H7 (cell line): Measurements from ENCODE around the gene HEXIM2. TPM values are rescaled to one million over a fixed set of nuclear protein-coding genes. Genes with fewer than 3 reads are reported as not detected.

ENCODE experiments used
- DNase-seq: peaks from one replicate; pipeline ENCODE4 v3.0.0; 2012
- H3K27me3 ChIP-seq: 2 replicates; pipeline ENCODE4 v1.6.0; 2011; ENCODE audit warnings: mild to moderate bottlenecking, low read length; ENCODE audit not compliant: control insufficient read depth, insufficient read depth
- H3K36me3 ChIP-seq: replicated peaks from 2 replicates; pipeline ENCODE4 v1.5.1; 2011; ENCODE audit warnings: low read length; ENCODE audit not compliant: control insufficient read depth, insufficient read depth
- H3K4me3 ChIP-seq: 2 replicates; pipeline ENCODE4 v1.5.1; 2011; ENCODE audit warnings: low read depth, mild to moderate bottlenecking, control low read depth, low read length, moderate library complexity; ENCODE audit not compliant: insufficient read depth
- total RNA-seq: library from RNA; depleted of rRNA; stranded (reverse); fragments of >200 nt; shearing (Covaris generic); gene quantifications from 2 replicates; pipeline ENCODE4 v1.2.3, GENCODE V29; 2014

The HEXIM2 gene
- total RNA-seq, 1 experiment from 2014 or later, result 11.5 TPM

GRCh38 chr17:45132572-45133463 lies 28.9 kb upstream of the HEXIM2 start:
- H3K27me3 ChIP-seq, result no peaks in the 10 kb centered on the region; the same call in 1 of the 2 replicates
- peak overlapping the region; percentile 76 for H3K4me3 ChIP-seq
- DNase-seq, result peak; percentile 94
- no peaks in the 10 kb centered on the region; the same call in 1 of the 2 replicates for H3K36me3 ChIP-seq

DNA sequence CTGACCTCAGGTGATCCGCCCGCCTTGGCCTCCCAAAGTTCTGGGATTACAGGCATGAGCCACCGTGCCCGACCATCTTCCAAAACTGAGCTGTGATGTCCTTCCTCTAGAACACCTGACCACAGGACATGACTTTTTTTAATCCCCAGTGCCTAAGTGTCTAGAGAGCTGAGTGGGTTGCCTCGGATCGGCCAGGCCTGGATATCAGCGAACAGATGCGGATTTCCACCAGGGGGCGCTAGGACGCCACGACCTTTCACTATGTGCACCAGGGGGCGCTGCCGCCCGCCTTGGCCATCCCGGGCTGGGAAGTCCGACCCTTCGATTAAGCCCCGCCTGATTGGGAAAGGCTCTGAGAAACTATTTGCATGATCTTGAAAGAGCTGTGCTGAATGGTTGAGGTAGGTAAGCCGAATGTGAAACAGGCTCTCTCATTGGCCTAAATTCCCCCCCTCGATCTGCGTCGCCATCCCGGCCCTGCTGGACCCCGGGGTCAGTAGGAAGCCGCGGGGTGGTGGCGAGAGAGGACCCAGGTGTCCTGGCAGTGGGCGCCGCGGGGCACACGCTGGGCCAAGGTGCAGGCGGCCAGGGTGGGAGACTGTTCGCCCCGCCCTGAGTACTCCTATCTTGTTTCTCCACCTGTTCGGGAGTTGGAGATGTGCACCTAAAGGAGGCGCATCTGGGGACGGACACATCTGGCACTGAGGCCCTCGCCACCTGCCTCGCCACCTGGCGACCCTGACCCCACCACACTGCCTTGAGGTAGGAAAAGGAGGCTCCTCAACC lies 26.3 kb upstream of the HEXIM2 start, which contains the start of gene ACBD4:
Gene ACBD4 (plus strand): TSS at position 496 of the 786 bp plus-strand sequence. CDS start 458 bp downstream, outside the sequence.
- peak; percentile 99 for DNase-seq
- no peaks in the 10 kb centered on the region; the same call in 1 of the 2 replicates for H3K36me3 ChIP-seq
- peak within 1 kb of the TSS; percentile 50 for H3K4me3 ChIP-seq

DNA sequence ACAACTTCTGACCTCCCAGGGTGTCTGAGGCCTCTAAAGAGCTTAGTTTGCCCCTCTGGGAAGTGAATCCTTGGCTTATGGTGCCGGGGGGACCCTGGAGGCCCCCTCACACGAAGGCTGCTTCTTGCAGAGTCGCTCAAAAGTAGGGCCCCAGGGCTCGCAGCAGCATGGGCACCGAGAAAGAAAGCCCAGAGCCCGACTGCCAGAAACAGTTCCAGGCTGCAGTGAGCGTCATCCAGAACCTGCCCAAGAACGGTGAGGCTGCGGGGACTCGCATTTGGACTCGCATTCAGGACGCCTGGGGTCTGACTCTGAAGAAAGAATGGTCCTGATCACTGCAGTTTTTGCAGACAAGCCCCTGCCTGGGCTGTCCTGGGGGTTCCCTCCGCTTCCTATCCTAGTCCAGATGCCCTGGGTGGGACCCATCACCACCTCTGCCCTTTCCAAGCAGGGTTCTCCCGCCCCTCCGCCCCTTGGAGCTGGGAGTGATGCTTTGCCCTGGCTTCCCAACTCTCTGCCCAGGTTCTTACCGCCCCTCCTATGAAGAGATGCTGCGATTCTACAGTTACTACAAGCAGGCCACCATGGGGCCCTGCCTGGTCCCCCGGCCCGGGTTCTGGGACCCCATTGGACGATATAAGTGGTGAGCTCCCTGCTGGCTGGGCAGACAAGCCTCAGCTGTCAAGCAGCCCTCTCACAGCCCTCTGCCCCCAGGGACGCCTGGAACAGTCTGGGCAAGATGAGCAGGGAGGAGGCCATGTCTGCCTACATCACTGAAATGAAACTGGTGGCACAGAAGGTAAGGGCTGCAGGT lies 25.5 kb upstream of the HEXIM2 start:
- no peaks in the 10 kb centered on the region; the same call in 1 of the 2 replicates for H3K36me3 ChIP-seq

More for the DNA sequence above, 26.3 kb upstream of the HEXIM2 start, which contains the start of gene ACBD4:
- no peaks in the 10 kb centered on the region; the same call in 1 of the 2 replicates for H3K27me3 ChIP-seq

DNA sequence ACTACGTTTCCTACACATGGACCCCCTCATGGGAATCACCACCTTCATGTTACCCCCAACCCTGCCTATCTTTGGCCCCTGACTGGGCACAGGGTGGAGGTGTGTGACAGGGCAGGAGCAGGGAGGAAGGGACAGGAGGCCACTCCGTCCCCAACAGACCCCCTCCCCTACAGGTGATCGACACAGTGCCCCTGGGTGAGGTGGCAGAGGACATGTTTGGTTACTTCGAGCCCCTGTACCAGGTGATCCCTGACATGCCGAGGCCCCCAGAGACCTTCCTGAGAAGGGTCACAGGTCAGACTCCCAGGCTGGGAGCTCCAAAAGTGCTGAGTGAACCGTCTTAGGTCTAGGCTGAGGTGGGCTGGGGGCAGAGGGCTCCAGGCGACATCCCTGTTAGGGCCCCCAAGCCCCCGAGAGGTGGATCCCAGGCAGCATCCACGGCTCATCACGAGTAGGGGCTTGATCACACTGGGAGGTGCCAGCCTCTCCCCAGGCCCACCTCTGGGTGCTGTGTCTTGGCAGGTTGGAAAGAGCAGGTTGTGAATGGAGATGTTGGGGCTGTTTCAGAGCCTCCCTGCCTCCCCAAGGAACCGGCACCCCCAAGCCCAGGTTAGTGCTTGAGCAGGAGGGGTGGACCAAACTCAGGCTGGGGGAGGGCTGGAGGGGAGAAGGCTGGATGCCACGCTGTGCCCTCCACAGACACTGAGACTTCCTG lies 24.7 kb upstream of the HEXIM2 start:
- no peak overlapping the region for H3K4me3 ChIP-seq
- H3K36me3 ChIP-seq, result no peaks in the 10 kb centered on the region; the same call in 1 of the 2 replicates
- DNase-seq, result no peak
- no peaks in the 10 kb centered on the region; the same call in 1 of the 2 replicates for H3K27me3 ChIP-seq

More for the DNA sequence above, 25.5 kb upstream of the HEXIM2 start:
- Histone ChIP-seq H3K27me3 (no peaks in the 10 kb centered on the region; the same call in 1 of the 2 replicates), H3K4me3 (peak overlapping the region; percentile 50; the same call in 1 of the 2 replicates)
- peak; percentile 64 for DNase-seq

DNA sequence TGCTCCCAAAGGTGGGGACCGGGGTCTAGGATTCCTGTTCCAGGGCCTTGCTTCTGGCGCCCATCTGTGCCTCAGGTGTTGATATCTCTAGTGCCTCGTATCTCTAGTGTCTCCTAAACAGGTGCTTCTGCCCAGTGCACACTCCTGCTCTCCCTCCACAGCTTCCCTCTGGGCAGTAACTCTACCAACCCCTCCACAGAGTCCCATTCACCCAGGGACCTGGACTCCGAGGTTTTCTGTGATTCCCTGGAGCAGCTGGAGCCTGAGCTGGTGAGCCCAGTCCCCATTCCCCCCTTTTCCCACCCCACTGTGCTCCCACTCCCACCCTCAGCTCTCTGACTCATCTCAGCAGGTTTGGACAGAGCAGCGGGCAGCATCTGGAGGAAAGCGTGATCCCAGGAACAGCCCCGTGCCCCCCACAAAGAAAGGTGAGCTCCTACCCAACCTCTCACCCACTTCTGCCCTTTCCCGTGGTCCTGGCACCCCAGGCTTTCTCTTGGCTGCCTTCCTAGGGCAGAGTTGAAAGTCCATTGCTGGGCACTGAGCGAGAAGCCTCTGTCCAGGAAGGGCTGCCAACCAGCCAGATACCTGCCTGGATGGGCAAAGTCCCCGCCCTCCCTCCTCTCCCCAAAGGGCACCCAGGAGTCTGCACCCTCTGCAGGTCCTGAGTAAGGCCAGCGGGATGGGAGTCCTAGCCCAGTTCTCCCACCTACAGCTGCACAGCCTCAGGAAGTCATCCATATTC lies 23.9 kb upstream of the HEXIM2 start:
- no peaks in the 10 kb centered on the region; the same call in 1 of the 2 replicates for H3K36me3 ChIP-seq
- no peaks in the 10 kb centered on the region; the same call in 1 of the 2 replicates for H3K27me3 ChIP-seq
- no peak overlapping the region for H3K4me3 ChIP-seq
- DNase-seq, result no peak

DNA sequence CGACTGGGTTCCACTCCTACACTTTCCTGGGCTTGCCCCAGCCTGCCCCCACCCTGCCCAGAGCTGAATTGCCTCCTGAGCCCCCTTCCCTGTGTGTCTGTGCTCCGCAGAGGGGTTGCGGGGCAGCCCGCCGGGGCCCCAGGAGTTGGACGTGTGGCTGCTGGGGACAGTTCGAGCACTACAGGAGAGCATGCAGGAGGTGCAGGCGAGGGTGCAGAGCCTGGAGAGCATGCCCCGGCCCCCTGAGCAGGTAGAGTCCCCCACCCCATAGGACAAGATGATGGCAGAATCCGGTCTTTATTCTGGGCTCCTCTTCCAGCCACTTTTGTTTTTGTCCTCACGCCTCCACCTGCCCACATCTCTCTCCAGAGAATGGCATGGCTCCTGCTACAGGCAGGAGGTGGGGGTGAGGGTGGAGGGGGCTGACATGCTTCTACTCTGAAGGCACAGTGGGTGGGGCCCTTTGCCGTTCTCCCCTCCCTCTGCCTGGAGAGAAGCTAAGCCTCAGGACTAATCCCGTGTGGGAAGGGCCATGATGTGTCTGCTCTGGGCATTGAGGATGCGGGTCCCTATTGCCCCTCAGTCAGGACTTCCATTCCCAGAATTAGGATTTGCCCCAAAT lies 22.7 kb upstream of the HEXIM2 start:
- Histone ChIP-seq H3K27me3 (no peaks in the 10 kb centered on the region; the same call in 1 of the 2 replicates), H3K4me3 (no peak overlapping the region), H3K36me3 (no peaks in the 10 kb centered on the region; the same call in 1 of the 2 replicates)
- peak; percentile 61 for DNase-seq

DNA sequence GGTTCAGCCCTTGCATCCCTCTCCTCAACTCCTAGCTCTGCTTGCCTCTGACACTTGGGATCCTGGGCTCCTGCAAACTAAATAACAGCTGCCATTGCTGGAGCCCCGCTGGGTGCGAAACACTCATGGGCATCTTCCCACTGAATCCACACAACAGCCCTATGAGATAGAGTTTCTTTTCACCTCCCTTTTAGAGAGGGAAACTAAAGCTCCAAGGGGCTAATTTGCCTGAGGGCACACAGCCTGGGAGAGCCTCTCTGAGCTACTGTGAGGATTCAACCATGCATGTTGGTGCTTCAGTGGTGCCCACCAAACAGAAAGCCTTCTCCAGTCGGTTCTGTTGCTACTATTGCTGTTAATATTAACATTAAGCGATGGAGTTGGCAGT lies 22.1 kb upstream of the HEXIM2 start:
- no peak overlapping the region for H3K4me3 ChIP-seq
- H3K27me3 ChIP-seq, result no peaks in the 10 kb centered on the region; the same call in 1 of the 2 replicates
- no peaks in the 10 kb centered on the region; the same call in 1 of the 2 replicates for H3K36me3 ChIP-seq
- no peak for DNase-seq

GRCh38 chr17:45143094-45143670 lies 18.5 kb upstream of the HEXIM2 start:
- peak; percentile 61 for DNase-seq
- no peaks in the 10 kb centered on the region for H3K27me3 ChIP-seq
- peak overlapping the region; percentile 46 for H3K4me3 ChIP-seq
- H3K36me3 ChIP-seq, result no peaks in the 10 kb centered on the region

- peak; percentile 88 for DNase-seq
- H3K36me3 ChIP-seq, result no peaks in the 10 kb centered on the region
- H3K27me3 ChIP-seq, result no peaks in the 10 kb centered on the region
- H3K4me3 ChIP-seq, result peak overlapping the region; percentile 46
Measured at GRCh38 chr17:45143767-45144198, 17.9 kb upstream of the HEXIM2 start.

- H3K27me3 ChIP-seq, result no peaks in the 10 kb centered on the region
- peak overlapping the region; percentile 46 for H3K4me3 ChIP-seq
- no peaks in the 10 kb centered on the region for H3K36me3 ChIP-seq
- DNase-seq, result peak; percentile 89
Measured at GRCh38 chr17:45144199-45145034, 17.3 kb upstream of the HEXIM2 start.

GRCh38 chr17:45145035-45145389 lies 16.7 kb upstream of the HEXIM2 start:
- no peak for DNase-seq
- no peaks in the 10 kb centered on the region for H3K36me3 ChIP-seq
- H3K4me3 ChIP-seq, result peak overlapping the region; percentile 46; the same call in 1 of the 2 replicates
- no peaks in the 10 kb centered on the region for H3K27me3 ChIP-seq
